Mesodermal cell (in vitro differentiated cells): ENCODE data around the gene KIF18B.

Source experiments
- H3K27ac ChIP-seq: 2 replicates; pipeline ENCODE4 v1.7.0; 2013; ENCODE audit warnings: mild to moderate bottlenecking, low read depth, low read length, moderate library complexity; ENCODE audit not compliant: severe bottlenecking
- H3K36me3 ChIP-seq: 2 replicates; pipeline ENCODE4 v1.7.1; 2013; ENCODE audit warnings: mild to moderate bottlenecking, low read length, moderate library complexity; ENCODE audit not compliant: control insufficient read depth, insufficient read depth
- H3K4me1 ChIP-seq: one replicate; pipeline ENCODE4 v1.7.1; 2013; ENCODE audit warnings: mild to moderate bottlenecking, low read length; ENCODE audit not compliant: insufficient read depth, control insufficient read depth, poor library complexity, severe bottlenecking
- H3K4me3 ChIP-seq: 2 replicates; pipeline ENCODE4 v1.7.0; 2013; ENCODE audit warnings: low read length, control low read depth, mild to moderate bottlenecking; ENCODE audit not compliant: insufficient read depth, poor library complexity, severe bottlenecking; ENCODE audit errors: extremely low read depth
- H3K9me3 ChIP-seq: 2 replicates; pipeline ENCODE4 v1.7.1; 2013; ENCODE audit warnings: mild to moderate bottlenecking, low read length, moderate library complexity; ENCODE audit not compliant: control insufficient read depth
- WGBS, 2 experiments: methylation state at CpG; one replicate each; pipeline ENCODE4 v1.1.5; 2013; ENCODE audit warnings: missing lambda C conversion rate in 2 of 2; ENCODE audit not compliant: insufficient coverage in 2 of 2; 5-methylcytosine and 5-hydroxymethylcytosine counted together

The KIF18B gene

DNA sequence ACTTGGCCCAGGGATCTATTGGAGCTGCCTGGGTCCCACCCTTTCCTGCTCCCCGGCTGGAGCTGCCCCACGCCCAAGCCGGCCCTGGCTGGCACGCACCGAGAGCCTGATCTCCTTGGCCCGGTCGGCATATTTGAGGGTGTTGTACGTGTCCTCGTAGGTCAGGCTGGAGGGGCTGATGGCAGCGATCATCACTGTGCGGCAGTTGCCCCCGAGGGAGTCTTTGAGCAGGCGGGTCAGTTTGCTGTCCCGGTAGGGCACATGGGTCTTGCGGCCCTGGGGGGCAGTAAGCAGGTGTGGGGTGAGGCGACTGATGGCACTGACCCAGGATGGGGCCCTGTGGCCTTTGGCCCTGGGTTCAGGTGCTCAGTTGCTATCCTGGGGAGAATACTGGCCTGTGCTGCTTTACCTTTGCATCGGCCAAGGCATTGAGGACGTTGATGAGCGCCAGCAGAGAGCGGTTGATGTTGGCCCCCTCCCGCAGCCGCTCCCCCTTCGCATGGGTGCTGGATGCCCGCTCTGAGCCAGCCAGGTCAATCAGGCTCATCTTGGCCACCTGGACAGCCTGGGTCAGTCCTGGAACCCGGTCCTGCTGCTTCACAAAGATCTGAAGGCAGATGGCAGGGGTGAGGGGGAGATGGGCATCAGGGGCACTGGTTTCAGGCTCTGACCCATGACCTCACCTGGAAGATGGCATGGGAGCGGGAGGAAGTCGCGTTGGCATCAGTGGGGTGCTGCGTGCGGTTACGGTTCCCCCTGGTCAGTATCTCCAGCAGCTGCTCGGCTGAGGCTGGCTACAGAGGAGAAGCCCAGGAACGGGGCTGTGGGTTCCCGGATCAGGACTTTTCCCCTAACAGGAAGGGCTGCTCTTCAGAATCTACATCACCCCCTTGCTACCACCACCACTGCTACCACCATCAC, 13.5 kb downstream of the KIF18B start:
- peaks cover 82% of the 10 kb centered on the region for H3K36me3 ChIP-seq

DNA sequence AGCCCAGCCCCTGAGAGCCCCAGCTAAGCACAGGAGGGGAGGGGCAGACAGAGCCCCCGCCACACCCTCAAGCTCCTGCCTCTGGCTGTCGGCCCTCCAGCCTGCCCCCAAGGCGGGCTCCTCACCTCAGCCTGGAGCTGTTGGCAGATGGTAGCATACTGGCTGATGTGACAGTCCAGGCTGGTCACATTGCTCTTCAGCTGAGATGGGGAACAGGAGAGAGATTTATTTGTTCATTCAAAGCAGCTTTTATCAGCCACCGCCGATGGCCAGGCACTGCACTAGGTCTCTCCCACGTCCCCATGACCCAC, 14.8 kb downstream of the KIF18B start:
- no peaks in the 10 kb centered on the region for H3K9me3 ChIP-seq
- WGBS, 2 experiments = 92 to 96% methylated on average over 3 to 6 of the region's 6 CpGs
- no peak overlapping the region for H3K4me3 ChIP-seq
- no peaks in the 10 kb centered on the region for H3K4me1 ChIP-seq
- no peak overlapping the region for H3K27ac ChIP-seq
- H3K36me3 ChIP-seq = peaks cover 83% of the 10 kb centered on the region

More for the DNA sequence above, 13.5 kb downstream of the KIF18B start:
- Histone ChIP-seq H3K27ac (no peak overlapping the region), H3K4me1 (no peaks in the 10 kb centered on the region), H3K9me3 (peaks cover 3% of the 10 kb centered on the region), H3K4me3 (no peak overlapping the region)
- WGBS, 2 experiments = 96 to 99% methylated on average over 31 to 32 of the region's 34 CpGs

DNA sequence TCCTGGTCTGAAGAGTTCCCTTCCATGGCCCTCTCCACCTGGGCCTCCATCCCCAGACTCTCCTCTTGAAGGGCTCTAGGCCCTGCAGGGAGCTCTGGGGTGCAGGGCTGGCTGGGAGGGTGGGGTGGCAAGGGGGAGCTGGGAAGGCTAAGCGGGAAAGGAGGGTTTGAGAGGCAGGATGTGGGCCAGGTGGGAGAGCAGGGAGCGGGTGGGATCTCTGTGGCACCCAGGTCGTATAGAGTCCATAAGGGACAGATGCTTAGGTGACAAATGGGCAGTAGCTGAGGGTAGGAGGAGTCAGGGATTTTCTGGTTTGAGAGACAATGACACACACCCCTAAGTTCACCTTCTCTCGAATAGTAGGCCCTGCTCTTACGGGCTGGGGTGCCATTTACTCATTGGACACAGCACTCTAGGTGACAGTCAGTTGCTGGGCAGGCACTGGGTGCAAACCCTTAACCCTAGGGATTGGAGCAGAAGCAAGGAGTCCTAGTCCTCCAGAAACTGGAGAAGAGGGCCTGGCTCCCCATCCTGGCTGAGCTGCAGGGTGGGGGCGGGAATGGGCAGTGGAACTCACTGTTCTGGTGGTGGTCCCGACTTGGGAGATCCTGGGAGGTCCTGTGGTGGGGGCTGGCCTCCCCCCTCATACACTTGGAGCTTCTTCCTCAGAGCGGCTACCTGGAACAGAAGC, 15.3 kb downstream of the KIF18B start:
- Histone ChIP-seq H3K9me3 (no peaks in the 10 kb centered on the region), H3K4me3 (no peak overlapping the region), H3K4me1 (no peaks in the 10 kb centered on the region), H3K36me3 (peaks cover 87% of the 10 kb centered on the region), H3K27ac (no peak overlapping the region)
- WGBS, 2 experiments = 95 to 100% methylated on average over 6 to 8 of the region's 8 CpGs

DNA sequence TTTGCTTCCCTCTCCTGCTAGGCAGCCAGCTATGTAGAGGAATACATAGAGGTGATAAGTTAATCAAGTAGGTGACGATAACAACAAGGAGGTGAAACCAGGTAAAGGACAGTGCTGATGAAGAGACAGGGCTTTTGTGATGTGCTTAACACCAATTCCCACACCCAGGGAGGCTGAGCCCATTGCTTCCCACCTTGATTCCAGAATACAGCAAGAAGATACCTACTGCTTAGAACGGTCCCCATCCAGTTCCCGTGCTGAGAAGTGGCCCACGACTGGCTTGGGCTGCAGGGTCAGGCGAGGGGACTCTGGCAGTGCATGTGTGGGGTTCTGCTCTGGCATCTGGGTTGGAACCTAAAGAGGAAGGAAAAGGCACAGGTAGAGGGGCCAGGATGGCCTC, 16.2 kb downstream of the KIF18B start:
- no peak overlapping the region for H3K4me3 ChIP-seq
- peaks cover 96% of the 10 kb centered on the region for H3K36me3 ChIP-seq
- WGBS, 2 experiments = 89 to 95% methylated on average over 4 of the region's 5 CpGs
- no peak overlapping the region for H3K27ac ChIP-seq
- no peaks in the 10 kb centered on the region for H3K9me3 ChIP-seq
- H3K4me1 ChIP-seq = no peaks in the 10 kb centered on the region

DNA sequence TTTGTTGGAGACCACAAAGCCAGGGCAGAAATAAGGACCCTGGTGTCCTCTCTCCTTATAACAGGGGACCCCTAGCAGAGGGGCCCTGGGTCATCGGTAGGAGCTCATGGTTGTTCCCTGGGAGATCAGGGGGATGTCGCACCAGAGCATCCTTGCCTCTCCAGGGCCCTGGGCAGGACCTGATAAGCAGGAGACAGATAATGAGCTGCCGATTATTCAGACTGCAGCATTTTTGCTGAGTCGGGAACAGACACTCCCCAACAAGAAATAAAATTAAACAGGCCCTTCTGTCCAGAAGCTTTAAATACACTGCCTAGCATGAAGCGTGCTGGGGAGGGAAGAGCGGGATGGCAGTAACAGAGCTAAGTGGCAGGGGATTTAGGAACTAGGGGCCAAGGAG, 16.9 kb downstream of the KIF18B start:
- H3K36me3 ChIP-seq = peaks cover 96% of the 10 kb centered on the region
- whole genome bisulfite sequencing, 2 experiments = 89 to 94% methylated on average over 4 of the region's 6 CpGs
- H3K4me1 ChIP-seq = no peaks in the 10 kb centered on the region
- no peak overlapping the region for H3K27ac ChIP-seq
- H3K9me3 ChIP-seq = no peaks in the 10 kb centered on the region
- H3K4me3 ChIP-seq = no peak overlapping the region

DNA sequence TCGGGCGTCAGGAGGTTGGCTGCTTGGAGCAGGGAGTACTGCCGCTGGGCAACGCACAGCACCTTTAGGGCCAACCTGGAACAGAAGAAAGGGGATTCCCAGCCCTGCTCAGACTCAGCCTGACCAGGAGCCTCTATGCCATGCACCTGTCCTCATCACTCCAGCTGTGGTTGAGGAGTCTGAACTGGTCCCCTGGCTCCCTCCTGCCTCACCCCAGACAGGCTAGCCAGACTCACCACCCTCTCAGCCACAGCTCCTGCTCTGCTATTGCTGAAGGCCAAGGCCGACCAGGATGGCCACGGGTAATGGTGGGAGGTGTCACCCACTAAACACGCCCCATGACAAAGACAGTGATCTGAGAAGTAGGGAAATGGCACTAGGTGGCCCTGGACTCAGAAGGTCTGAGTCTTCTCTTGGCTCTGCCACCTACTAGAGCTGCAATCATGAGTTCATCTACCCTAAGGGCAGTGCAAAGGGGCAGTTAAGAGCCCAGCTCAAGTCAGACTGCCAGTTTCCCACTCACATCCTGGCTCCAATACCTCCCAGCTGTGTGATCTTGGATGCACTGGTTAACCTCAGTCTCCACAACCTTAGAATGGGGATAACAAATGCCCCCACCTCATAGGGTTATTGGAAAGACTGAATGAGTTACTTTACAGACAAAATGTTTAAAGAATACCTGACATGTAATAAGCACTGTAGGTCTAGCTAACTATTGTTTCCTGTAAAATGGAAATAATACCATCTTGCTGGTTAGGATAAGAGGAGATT, 18.4 kb downstream of the KIF18B start:
- WGBS, 2 experiments = 87 to 97% methylated on average over 7 of the region's 7 CpGs
- Histone ChIP-seq H3K36me3 (peaks cover 81% of the 10 kb centered on the region), H3K27ac (no peak overlapping the region), H3K4me3 (no peak overlapping the region), H3K4me1 (no peaks in the 10 kb centered on the region), H3K9me3 (no peaks in the 10 kb centered on the region)

DNA sequence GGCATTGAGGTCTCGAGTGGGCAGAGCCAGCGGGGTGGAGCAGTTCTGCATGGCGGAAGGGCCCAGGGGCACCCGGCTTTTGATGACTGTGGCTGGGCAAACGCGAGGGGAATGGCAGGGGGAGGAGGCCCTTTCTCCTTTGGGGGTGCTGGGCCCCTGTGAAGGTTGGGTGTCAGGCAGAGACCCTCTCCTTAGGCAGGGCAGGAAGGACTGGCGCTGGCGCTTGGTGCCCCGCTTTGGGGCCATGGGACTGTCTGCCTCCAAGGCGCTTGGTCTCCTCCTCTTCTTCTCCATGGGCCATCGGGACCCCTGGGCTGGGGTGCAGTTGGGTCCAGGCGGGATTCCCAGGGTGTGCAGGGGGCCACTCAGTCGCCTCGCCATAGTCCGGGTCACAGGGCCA, 19.4 kb downstream of the KIF18B start:
- Histone ChIP-seq H3K4me3 (no peak overlapping the region), H3K36me3 (peaks cover 73% of the 10 kb centered on the region), H3K4me1 (no peaks in the 10 kb centered on the region), H3K9me3 (no peaks in the 10 kb centered on the region), H3K27ac (no peak overlapping the region)
- WGBS, 2 experiments = 95 to 97% methylated on average over 10 to 15 of the region's 15 CpGs

DNA sequence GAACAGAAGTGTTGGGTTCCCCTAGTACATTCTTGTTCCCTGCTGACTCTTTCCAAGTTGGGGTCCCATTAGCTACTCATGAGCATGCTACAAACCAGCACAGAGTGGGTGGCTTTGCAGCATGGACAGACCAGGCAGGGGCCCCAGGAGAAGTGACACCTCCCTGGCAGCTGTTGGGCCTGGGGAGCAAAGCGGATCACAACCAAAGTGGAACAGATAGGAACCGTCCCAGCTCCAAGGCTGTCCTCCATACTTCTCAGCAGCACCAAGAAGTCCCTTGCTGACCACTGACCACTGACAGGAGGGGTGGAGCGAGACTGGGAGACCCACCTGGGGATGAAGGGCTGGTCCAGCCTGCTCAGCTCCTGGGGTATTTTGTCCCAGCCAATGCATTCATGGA, 19.9 kb downstream of the KIF18B start:
- H3K4me1 ChIP-seq = no peaks in the 10 kb centered on the region
- H3K36me3 ChIP-seq = peaks cover 69% of the 10 kb centered on the region
- 100% methylated on average over 3 of the region's 3 CpGs for WGBS, 2 experiments
- H3K4me3 ChIP-seq = no peak overlapping the region
- no peak overlapping the region for H3K27ac ChIP-seq
- no peaks in the 10 kb centered on the region for H3K9me3 ChIP-seq

DNA sequence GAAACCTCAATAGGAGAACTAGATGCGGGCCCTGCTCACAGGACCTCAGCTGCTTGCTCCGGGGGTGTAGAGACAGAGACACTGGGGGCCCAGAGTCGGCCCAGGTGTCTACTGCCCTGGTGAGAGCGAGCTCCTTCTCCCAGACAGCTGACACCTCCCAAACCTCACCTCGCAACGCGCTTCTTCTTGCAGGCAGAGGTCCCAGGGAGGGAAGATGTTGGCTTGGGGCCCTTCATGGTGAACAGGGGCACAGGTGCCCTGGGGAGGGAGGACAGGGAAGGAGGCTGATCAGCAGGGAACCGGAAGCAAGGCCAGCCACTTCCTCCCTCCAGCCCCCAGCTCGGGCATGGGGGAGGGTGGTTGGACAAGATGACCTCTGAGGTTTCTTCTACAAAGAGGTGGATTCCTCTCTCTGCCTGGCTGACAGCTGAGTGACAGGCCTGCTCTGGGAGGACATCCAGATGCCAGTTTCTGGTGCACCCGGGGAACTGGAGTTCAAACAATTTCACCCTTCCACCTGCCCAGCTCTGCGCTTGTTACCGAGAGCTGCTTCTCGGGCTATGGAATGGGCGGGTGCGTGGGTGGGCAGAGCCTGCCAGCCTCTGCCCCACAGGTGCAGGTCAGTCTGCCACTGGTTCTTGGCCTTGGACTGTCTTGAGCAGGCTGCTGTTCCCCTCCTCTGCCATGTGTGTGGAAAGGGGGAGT, 20.6 kb downstream of the KIF18B start:
- Histone ChIP-seq H3K27ac (no peak overlapping the region), H3K4me3 (no peak overlapping the region), H3K36me3 (peaks cover 61% of the 10 kb centered on the region), H3K4me1 (no peaks in the 10 kb centered on the region), H3K9me3 (no peaks in the 10 kb centered on the region)
- WGBS, 2 experiments = 97 to 100% methylated on average over 6 to 8 of the region's 15 CpGs
